Measurements from ENCODE around the gene GNG2. TPM values are rescaled to one million over a fixed set of nuclear protein-coding genes. Genes with fewer than 3 reads are reported as not detected.

The GNG2 gene
- total RNA-seq, 6 experiments from 2014 or later: 1.9 to 7.6 (median 3.5) TPM

DNA sequence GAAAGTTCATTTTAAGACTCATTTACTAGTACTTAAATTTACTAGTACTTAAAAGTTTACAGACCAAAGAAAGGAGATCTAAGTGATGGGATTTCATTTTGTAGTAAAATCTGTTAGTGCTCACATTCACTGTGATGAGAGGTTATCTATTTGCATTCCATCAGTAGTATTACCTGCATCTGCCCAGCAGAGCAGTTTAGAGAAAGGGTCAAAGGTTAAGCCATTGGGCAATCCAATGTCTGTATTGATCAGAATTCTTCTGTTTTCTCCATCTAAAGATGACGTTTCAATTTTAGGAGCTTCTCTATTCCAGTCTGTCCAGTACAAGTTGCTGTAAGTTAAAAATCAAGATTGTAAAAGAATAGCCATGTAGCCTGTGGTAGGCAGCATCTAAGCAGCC lies 147.2 kb downstream of the GNG2 start:
- no peak for TF ChIP-seq POLR2A (IDR thresholded peaks at IDR 0.05)
- TF ChIP-seq, protein P1, sequence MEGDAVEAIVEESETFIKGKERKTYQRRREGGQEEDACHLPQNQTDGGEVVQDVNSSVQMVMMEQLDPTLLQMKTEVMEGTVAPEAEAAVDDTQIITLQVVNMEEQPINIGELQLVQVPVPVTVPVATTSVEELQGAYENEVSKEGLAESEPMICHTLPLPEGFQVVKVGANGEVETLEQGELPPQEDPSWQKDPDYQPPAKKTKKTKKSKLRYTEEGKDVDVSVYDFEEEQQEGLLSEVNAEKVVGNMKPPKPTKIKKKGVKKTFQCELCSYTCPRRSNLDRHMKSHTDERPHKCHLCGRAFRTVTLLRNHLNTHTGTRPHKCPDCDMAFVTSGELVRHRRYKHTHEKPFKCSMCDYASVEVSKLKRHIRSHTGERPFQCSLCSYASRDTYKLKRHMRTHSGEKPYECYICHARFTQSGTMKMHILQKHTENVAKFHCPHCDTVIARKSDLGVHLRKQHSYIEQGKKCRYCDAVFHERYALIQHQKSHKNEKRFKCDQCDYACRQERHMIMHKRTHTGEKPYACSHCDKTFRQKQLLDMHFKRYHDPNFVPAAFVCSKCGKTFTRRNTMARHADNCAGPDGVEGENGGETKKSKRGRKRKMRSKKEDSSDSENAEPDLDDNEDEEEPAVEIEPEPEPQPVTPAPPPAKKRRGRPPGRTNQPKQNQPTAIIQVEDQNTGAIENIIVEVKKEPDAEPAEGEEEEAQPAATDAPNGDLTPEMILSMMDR (IDR thresholded peaks at IDR 0.05): peak in 1 of 4 donors; percentile 23
- Histone ChIP-seq H3K4me3 (no peak overlapping the region), H3K9me3 (no peaks in the 10 kb centered on the region), H3K4me1 (peaks cover 0 to 40% (median 12%) of the 10 kb centered on the region in 4 donors), H3K27ac (peak overlapping the region in 1 of 3 donors; percentile 1), H3K36me3 (peaks cover 0 to 58% (median 17%) of the 10 kb centered on the region in 4 donors), H3K27me3 (no peaks in the 10 kb centered on the region)
- DNase-seq (no peak), ATAC-seq (peak; percentile 77 to 91 (median 84))
- WGBS (ENCODE audit: insufficient coverage, low coverage, low lambda C conversion rate, missing lambda C conversion rate): 45% methylated on average over 1 of the region's 1 CpG
- intact Hi-C loops (cut with DNase I): no loop called here

DNA sequence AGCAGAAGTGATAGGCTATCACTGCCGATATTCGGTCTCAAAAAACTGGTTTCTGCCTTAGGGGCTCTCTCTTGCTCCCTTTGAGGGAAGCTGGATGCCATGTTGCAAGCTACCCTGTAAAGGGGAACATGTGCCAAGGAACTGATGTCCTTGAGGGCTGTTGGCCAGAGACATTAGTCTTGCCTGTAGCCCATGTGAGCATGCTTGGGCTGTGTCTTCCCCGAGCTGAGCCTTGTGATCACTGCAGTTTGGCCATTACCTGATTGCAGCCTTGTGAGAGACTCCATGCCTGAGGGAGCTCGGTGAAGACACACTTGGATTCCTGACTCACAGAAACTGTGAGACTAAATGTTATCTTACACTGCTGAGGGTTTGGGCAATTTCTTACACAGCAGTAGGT lies 147.7 kb downstream of the GNG2 start:
- TF ChIP-seq, protein P1 (IDR thresholded peaks at IDR 0.05): no peak
- no peak for TF ChIP-seq POLR2A (IDR thresholded peaks at IDR 0.05)
- no peak overlapping the region for H3K4me3 ChIP-seq
- 87% methylated on average over 4 of the region's 4 CpGs for WGBS (ENCODE audit: insufficient coverage, low coverage, low lambda C conversion rate, missing lambda C conversion rate)
- H3K27me3 ChIP-seq: no peaks in the 10 kb centered on the region
- no peaks in the 10 kb centered on the region for H3K9me3 ChIP-seq
- no peak for ATAC-seq
- peaks cover 0 to 58% (median 17%) of the 10 kb centered on the region in 4 donors for H3K36me3 ChIP-seq
- intact Hi-C loops (cut with DNase I): no loop called here
- peaks cover 0 to 40% (median 10%) of the 10 kb centered on the region in 4 donors for H3K4me1 ChIP-seq
- no peak for DNase-seq
- peak overlapping the region in 1 of 3 donors; percentile 1 for H3K27ac ChIP-seq

DNA sequence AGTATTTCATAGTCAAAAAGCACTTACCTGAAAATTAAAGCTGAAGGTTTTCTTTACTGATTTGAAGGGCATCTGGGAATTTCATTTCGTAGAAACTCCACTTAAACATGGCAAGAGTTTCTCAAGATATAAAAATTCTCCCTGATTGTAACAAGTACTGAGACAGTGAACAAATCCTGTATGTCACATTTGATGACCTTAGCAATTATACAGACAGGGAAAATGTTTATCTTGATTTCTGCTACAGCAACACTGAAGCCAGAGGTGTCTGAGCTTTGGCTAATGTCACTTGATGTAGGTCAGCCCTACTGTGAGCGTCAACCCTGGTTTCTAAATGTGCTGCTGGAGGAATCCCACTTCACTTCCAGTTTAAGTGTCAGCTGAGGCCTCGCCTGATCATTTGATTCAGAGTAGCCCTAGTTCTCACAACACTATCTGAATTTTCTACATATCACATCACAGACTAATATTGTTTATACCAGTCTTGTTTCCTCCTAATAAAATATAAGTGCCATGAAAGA lies 149.8 kb downstream of the GNG2 start:
- intact Hi-C loops (cut with DNase I): no loop called here
- Histone ChIP-seq H3K27ac (no peak overlapping the region), H3K4me3 (no peak overlapping the region), H3K4me1 (peaks cover 0 to 31% (median 6%) of the 10 kb centered on the region in 4 donors), H3K9me3 (no peaks in the 10 kb centered on the region), H3K27me3 (no peaks in the 10 kb centered on the region), H3K36me3 (peaks cover 0 to 44% (median 12%) of the 10 kb centered on the region in 4 donors)
- ATAC-seq: no peak
- no peak for DNase-seq
- WGBS (ENCODE audit: insufficient coverage, low coverage, low lambda C conversion rate, missing lambda C conversion rate): 88% methylated on average over 2 of the region's 3 CpGs
- no peak for TF ChIP-seq POLR2A (IDR thresholded peaks at IDR 0.05)
- TF ChIP-seq, protein P1 (IDR thresholded peaks at IDR 0.05): no peak

DNA sequence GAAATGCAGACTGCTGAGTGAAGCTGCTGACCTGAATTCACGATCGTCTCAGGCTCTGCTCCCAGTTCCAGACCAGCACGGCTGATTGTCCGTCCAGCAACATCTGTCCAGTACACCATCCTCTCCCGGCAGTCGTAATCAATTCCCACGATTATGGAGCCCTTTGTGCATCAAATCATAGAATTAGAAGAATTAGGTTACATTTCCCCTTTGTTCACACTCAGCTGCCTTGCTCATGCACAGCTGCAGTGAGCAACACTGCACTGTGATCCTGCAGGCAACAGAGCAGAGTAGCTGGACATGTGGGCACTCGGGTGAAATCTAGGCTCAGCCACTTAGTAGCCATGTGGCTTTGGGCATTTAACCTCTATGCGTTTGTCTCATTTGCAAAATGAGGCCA lies 151.1 kb downstream of the GNG2 start:
- no peak overlapping the region for H3K4me3 ChIP-seq
- TF ChIP-seq, protein P1 (IDR thresholded peaks at IDR 0.05): no peak
- TF ChIP-seq POLR2A (IDR thresholded peaks at IDR 0.05): no peak
- peaks cover 0 to 31% (median 4%) of the 10 kb centered on the region in 4 donors for H3K4me1 ChIP-seq
- intact Hi-C loops (cut with DNase I): no loop called here
- no peaks in the 10 kb centered on the region for H3K27me3 ChIP-seq
- 83% methylated on average over 6 of the region's 9 CpGs for WGBS (ENCODE audit: insufficient coverage, low coverage, low lambda C conversion rate, missing lambda C conversion rate)
- no peaks in the 10 kb centered on the region for H3K9me3 ChIP-seq
- H3K36me3 ChIP-seq: peaks cover 0 to 33% (median 12%) of the 10 kb centered on the region in 4 donors
- no peak for ATAC-seq
- DNase-seq: no peak
- no peak overlapping the region for H3K27ac ChIP-seq
